IPS DF 4.7 (cell line): ENCODE data around the gene LYAR.
"Not testable (repeated sequence)": the region's sequence is repeated elsewhere in the genome, so short reads cannot be mapped to it uniquely, and the experiment has no call there.

ENCODE experiments used
- DNase-seq: peaks from one replicate; pipeline ENCODE4 v3.0.0-alpha.2; 2013; ENCODE audit warnings: low spot score; ENCODE audit errors: extremely low read depth

The LYAR gene

GRCh38 chr4:4268776-4269175, 21.2 kb downstream of the LYAR start:
- DNase-seq = no peak

GRCh38 chr4:4267981-4268380, 22.0 kb downstream of the LYAR start:
- DNase-seq = no peak

GRCh38 chr4:4260185-4260751, 29.7 kb downstream of the LYAR start:
- DNase-seq = no peak

- no peak for DNase-seq
Observed at GRCh38 chr4:4259484-4260100, 30.4 kb downstream of the LYAR start.

- DNase-seq = not testable (repeated sequence)
Observed at GRCh38 chr4:4257705-4258104, 32.2 kb downstream of the LYAR start.

- DNase-seq = no peak
Observed at GRCh38 chr4:4256799-4257198, 33.2 kb downstream of the LYAR start.

- no peak for DNase-seq
Observed at GRCh38 chr4:4254666-4255065, 35.3 kb downstream of the LYAR start.

- no peak for DNase-seq
Observed at GRCh38 chr4:4254199-4254598, 35.8 kb downstream of the LYAR start.

- DNase-seq = no peak
Observed at GRCh38 chr4:4249866-4250265, 40.1 kb downstream of the LYAR start.

- DNase-seq = not testable (repeated sequence)
Observed at GRCh38 chr4:4249342-4249741, 40.6 kb downstream of the LYAR start.

GRCh38 chr4:4248885-4249203, 41.1 kb downstream of the LYAR start:
- no peak for DNase-seq

GRCh38 chr4:4248029-4248884, 41.7 kb downstream of the LYAR start, which contains the start of gene TMEM128:
TMEM128 (minus strand) TSS chr4:4248223; CDS start chr4:4248202, 21 bp downstream.
- peak; percentile 89 for DNase-seq

GRCh38 chr4:4247696-4248028, 42.3 kb downstream of the LYAR start:
- no peak for DNase-seq

GRCh38 chr4:4245172-4245571, 44.8 kb downstream of the LYAR start:
- DNase-seq = no peak

GRCh38 chr4:4239551-4239950, 50.4 kb downstream of the LYAR start:
- DNase-seq = not testable (repeated sequence)

GRCh38 chr4:4233610-4234009, 56.3 kb downstream of the LYAR start:
- no peak for DNase-seq

GRCh38 chr4:4228356-4228668, 61.6 kb downstream of the LYAR start:
- DNase-seq = no peak

GRCh38 chr4:4227510-4228355, 62.2 kb downstream of the LYAR start:
- DNase-seq = no peak

GRCh38 chr4:4226606-4227438, 63.1 kb downstream of the LYAR start, which contains the start of gene OTOP1:
OTOP1 (minus strand) TSS chr4:4226929; CDS start chr4:4226864, 65 bp downstream.
- no peak for DNase-seq

GRCh38 chr4:4225915-4226605, 63.9 kb downstream of the LYAR start:
- no peak for DNase-seq
